SU-DHL-6 (cell line): ENCODE data around the gene ERI2.

Experiments used
- CTCF ChIP-seq: fragments of 200-600 bp; sonication (generic); IDR thresholded peaks from one replicate; pipeline ENCODE4 v1.5.1; 2017; ENCODE audit warnings: antibody characterized with exemption, mild to moderate bottlenecking, low read length, moderate library complexity; ENCODE audit not compliant: insufficient read depth, poor library complexity, severe bottlenecking
- EZH2phosphoT487 ChIP-seq: fragments of 200-600 bp; sonication (generic), shearing (Covaris generic); conservative IDR thresholded peaks from 2 replicates; pipeline ENCODE4 v1.6.1; 2018; ENCODE audit warnings: mild to moderate bottlenecking, antibody characterized with exemption, low read length, moderate library complexity, mixed read lengths

GRCh38 chr16:20844054-20844453 is 37.8 kb upstream of the ERI2 start:
- TF ChIP-seq CTCF, result no peak
- no peak for TF ChIP-seq EZH2phosphoT487
